Keratinocyte (primary cell): ENCODE data around the gene SLC1A1. TPM values are rescaled to one million over a fixed set of nuclear protein-coding genes. Genes with fewer than 3 reads are reported as not detected.

ENCODE experiments used
- DNase-seq: peaks from one replicate; pipeline ENCODE4 v3.0.0-alpha.2; 2011; ENCODE audit warnings: low read depth, missing footprints, low spot score
- FAIRE-seq: peaks from 2 replicates; lab custom pipeline; 2011; peaks lifted over from hg19 to GRCh38; lab: Jason Lieb, UNC
- H2AFZ ChIP-seq: 2 replicates; pipeline ENCODE4 v1.6.0; 2012; ENCODE audit warnings: low read length, control low read depth, inconsistent platforms; ENCODE audit not compliant: control insufficient read depth
- H3K27ac ChIP-seq: 2 replicates; pipeline ENCODE4 v1.5.1; 2011; ENCODE audit warnings: low read length; ENCODE audit not compliant: control insufficient read depth, insufficient read depth
- H3K27me3 ChIP-seq: 3 replicates; pipeline ENCODE4 v1.6.0; 2011; ENCODE audit warnings: low read length; ENCODE audit not compliant: control insufficient read depth, insufficient read depth; ENCODE audit errors: extremely low read depth
- H3K36me3 ChIP-seq, 2 experiments: 2 replicates in 1 of 2; 3 replicates in 1 of 2; pipeline ENCODE4 v1.5.1; 2011; ENCODE audit warnings: low read length in 2 of 2, mild to moderate bottlenecking in 1 of 2; ENCODE audit not compliant: control insufficient read depth in 2 of 2, insufficient read depth in 2 of 2; ENCODE audit errors: extremely low read depth in 1 of 2
- H3K4me1 ChIP-seq: 3 replicates; pipeline ENCODE4 v1.5.1; 2011; ENCODE audit warnings: low read length; ENCODE audit not compliant: control insufficient read depth, insufficient read depth; ENCODE audit errors: extremely low read depth
- H3K4me2 ChIP-seq: 3 replicates; pipeline ENCODE4 v1.6.0; 2011; ENCODE audit warnings: low read depth, low read length; ENCODE audit not compliant: control insufficient read depth, insufficient read depth; ENCODE audit errors: extremely low read depth
- H3K4me3 ChIP-seq, 3 experiments: fragments of 200-600 bp in 1 of 3; sonication (generic) in 1 of 3; 2 replicates in 2 of 3; 3 replicates in 1 of 3; pipeline ENCODE4 v1.5.1; 2011 to 2016; ENCODE audit warnings: low read length in 3 of 3, mild to moderate bottlenecking in 3 of 3, control low read depth in 2 of 3, inconsistent platforms in 1 of 3, low read depth in 1 of 3, mixed read lengths in 1 of 3, mixed run types in 1 of 3, moderate library complexity in 1 of 3; ENCODE audit not compliant: control insufficient read depth in 2 of 3, insufficient read depth in 2 of 3; ENCODE audit errors: extremely low read depth in 1 of 3
- H3K79me2 ChIP-seq: 2 replicates; pipeline ENCODE4 v1.6.0; 2012; ENCODE audit warnings: low read length; ENCODE audit not compliant: control insufficient read depth, insufficient read depth
- H3K9ac ChIP-seq: 3 replicates; pipeline ENCODE4 v1.6.0; 2011; ENCODE audit warnings: low read length; ENCODE audit not compliant: control insufficient read depth, insufficient read depth; ENCODE audit errors: extremely low read depth
- H3K9me1 ChIP-seq: 3 replicates; pipeline ENCODE4 v1.6.0; 2011; ENCODE audit warnings: low read length; ENCODE audit not compliant: control insufficient read depth, insufficient read depth; ENCODE audit errors: extremely low read depth
- H3K9me3 ChIP-seq: 2 replicates; pipeline ENCODE4 v1.5.1; 2012; ENCODE audit warnings: low read depth, low read length; ENCODE audit not compliant: control insufficient read depth
- H4K20me1 ChIP-seq: 3 replicates; pipeline ENCODE4 v1.6.0; 2011; ENCODE audit warnings: low read length; ENCODE audit not compliant: control insufficient read depth, insufficient read depth; ENCODE audit errors: extremely low read depth
- CTCF ChIP-seq, 3 experiments: IDR thresholded peaks in 1 of 3; conservative IDR thresholded peaks in 1 of 3; optimal IDR thresholded peaks in 1 of 3; 2 replicates in 2 of 3; 3 replicates in 1 of 3; pipeline versions ENCODE3 to v1.5.1; 2011; ENCODE audit warnings: low read length in 3 of 3, mild to moderate bottlenecking in 3 of 3, moderate library complexity in 2 of 3, control low read depth in 1 of 3, inconsistent platforms in 1 of 3; ENCODE audit not compliant: insufficient read depth in 2 of 3; ENCODE audit errors: extremely low read depth in 1 of 3
- EZH2 ChIP-seq: IDR thresholded peaks from one replicate; pipeline ENCODE4 v1.6.1; 2012; ENCODE audit warnings: inconsistent platforms, mild to moderate bottlenecking, low read length, moderate library complexity
- dilution Hi-C: fragments of 300-500 bp; cut with MboI; formaldehyde crosslinking; loops from one replicate; pipeline ENCODE4 v1.7.0; 2020; ENCODE audit warnings: low sequenced_read_pairs; ENCODE audit not compliant: extremely low pct_ligation_motif_present
- polyA plus RNA-seq, 5 experiments: library from polyadenylated mRNA; depleted of rRNA in 3 of 5; stranded (reverse) in 3 of 5; stranded (forward) in 1 of 5; unstranded in 1 of 5; fragments of >200 nt; gene quantifications; 1 replicate in 1 of 5; 2 replicates in 3 of 5; 3 replicates in 1 of 5; pipeline versions ENCODE4 v1.2.1 to v1.2.3, GENCODE V29; 2011 to 2012; ENCODE audit warnings: missing spikeins in 2 of 5, low read depth in 1 of 5, low replicate concordance in 1 of 5

Gene SLC1A1
- polyA plus RNA-seq, 1 donor (not counting 4 experiments of a cell fraction or from before 2014, with no cell fraction given) = 0.20 TPM

DNA sequence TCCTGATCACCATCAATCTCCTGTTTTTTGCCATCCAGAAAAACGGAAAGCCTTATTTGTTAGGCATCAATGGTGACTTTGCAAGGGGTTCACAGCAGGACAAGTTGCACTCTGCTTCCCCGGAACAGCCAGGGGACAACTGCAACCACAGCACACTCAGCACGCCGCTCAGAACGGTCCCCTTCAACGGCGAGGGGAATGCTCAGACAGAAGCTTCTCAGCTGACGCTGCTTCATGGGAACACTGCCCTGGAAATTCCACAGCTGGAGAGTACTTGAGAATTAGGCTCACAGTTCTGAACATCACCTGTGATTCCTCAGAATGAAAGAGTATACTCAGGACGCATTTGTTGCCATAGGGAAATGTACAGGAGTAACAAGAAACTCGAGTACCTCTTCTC is 131.7 kb downstream of the SLC1A1 start:
- no peak for DNase-seq
- no peak for FAIRE-seq
- Histone ChIP-seq H3K27me3 (no peaks in the 10 kb centered on the region), H4K20me1 (no peaks in the 10 kb centered on the region), H3K4me3 (no peak overlapping the region), H3K9me3 (no peaks in the 10 kb centered on the region), H3K9ac (no peak overlapping the region), H3K4me2 (no peak overlapping the region), H3K79me2 (no peaks in the 10 kb centered on the region), H3K27ac (no peak overlapping the region), H3K9me1 (no peaks in the 10 kb centered on the region), H3K36me3 (no peaks in the 10 kb centered on the region), H3K4me1 (no peaks in the 10 kb centered on the region), H2AFZ (no peak overlapping the region)
- TF ChIP-seq EZH2 = no peak
- no peak for TF ChIP-seq CTCF (optimal IDR thresholded peaks at IDR 0.05 in 1 of 3, IDR thresholded peaks at IDR 0.05 in 1 of 3, conservative IDR thresholded peaks at IDR 0.05 in 1 of 3; ENCODE audit: extremely low read depth in 1 of 3, insufficient read depth in 2 of 3, low read length in 3 of 3)
- dilution Hi-C loops = no loop called here

- Histone ChIP-seq H3K9ac (no peak overlapping the region), H3K4me1 (no peaks in the 10 kb centered on the region), H3K9me1 (no peaks in the 10 kb centered on the region), H3K27me3 (no peaks in the 10 kb centered on the region), H3K27ac (no peak overlapping the region), H3K4me3 (no peak overlapping the region), H3K79me2 (no peaks in the 10 kb centered on the region), H3K9me3 (no peaks in the 10 kb centered on the region), H3K4me2 (no peak overlapping the region), H3K36me3 (no peaks in the 10 kb centered on the region), H4K20me1 (no peaks in the 10 kb centered on the region), H2AFZ (no peak overlapping the region)
- DNase-seq (no peak), FAIRE-seq (no peak)
- TF ChIP-seq EZH2 = no peak
- TF ChIP-seq CTCF (optimal IDR thresholded peaks at IDR 0.05 in 1 of 3, IDR thresholded peaks at IDR 0.05 in 1 of 3, conservative IDR thresholded peaks at IDR 0.05 in 1 of 3; ENCODE audit: extremely low read depth in 1 of 3, insufficient read depth in 2 of 3, low read length in 3 of 3) = no peak
- dilution Hi-C loops = no loop called here
Measured at GRCh38 chr9:4630836-4631235, 140.6 kb downstream of the SLC1A1 start.

Other genes starting within 250 kb of the SLC1A1 start
- 0.08 to 0.45 TPM (median 0.33 TPM) in 3 replicates for gene GLIS3, start 190.4 kb upstream of the SLC1A1 start, polyA plus RNA-seq
- gene PLPP6, start 171.8 kb downstream of the SLC1A1 start, polyA plus RNA-seq = 5.6 to 7.7 TPM (median 6.6 TPM) in 3 replicates
- 0.51 to 0.92 TPM (median 0.80 TPM) in 3 replicates for gene SPATA6L, start 176.0 kb downstream of the SLC1A1 start, polyA plus RNA-seq
- gene CDC37L1, start 189.1 kb downstream of the SLC1A1 start, polyA plus RNA-seq = 8.7 to 15.5 TPM (median 11.4 TPM) in 3 replicates